Dendritic cell treated with granulocyte-macrophage colony-stimulating factor and Interleukin-4, amounts not matched to agents 40 ng/mL and 50 ng/mL, for 4 days (primary cell): ENCODE measurements around the gene NANOS2.

Experiments
- H3K27ac Mint-ChIP-seq: one replicate; pipeline ENCODE4 v1.8.0; 2022; ENCODE audit warnings: mild to moderate bottlenecking, mixed read lengths
- H3K27me3 Mint-ChIP-seq: one replicate; pipeline ENCODE4 v1.8.0; 2022; ENCODE audit warnings: mild to moderate bottlenecking, mixed read lengths
- H3K36me3 Mint-ChIP-seq: one replicate; pipeline ENCODE4 v1.8.0; 2022; ENCODE audit warnings: low read depth, mixed read lengths
- H3K4me1 Mint-ChIP-seq: one replicate; pipeline ENCODE4 v1.8.0; 2022; ENCODE audit warnings: low read depth, mixed read lengths
- H3K4me3 Mint-ChIP-seq: one replicate; pipeline ENCODE4 v1.8.0; 2022; ENCODE audit warnings: mild to moderate bottlenecking, moderate library complexity, mixed read lengths
- H3K9me3 Mint-ChIP-seq: one replicate; pipeline ENCODE4 v1.8.0; 2022; ENCODE audit warnings: mixed read lengths
- intact Hi-C: fragments of 100-400 bp; cut with micrococcal nuclease; formaldehyde crosslinking; loops from one replicate; pipeline ENCODE4 v1.15.0; 2022

The NANOS2 gene

DNA sequence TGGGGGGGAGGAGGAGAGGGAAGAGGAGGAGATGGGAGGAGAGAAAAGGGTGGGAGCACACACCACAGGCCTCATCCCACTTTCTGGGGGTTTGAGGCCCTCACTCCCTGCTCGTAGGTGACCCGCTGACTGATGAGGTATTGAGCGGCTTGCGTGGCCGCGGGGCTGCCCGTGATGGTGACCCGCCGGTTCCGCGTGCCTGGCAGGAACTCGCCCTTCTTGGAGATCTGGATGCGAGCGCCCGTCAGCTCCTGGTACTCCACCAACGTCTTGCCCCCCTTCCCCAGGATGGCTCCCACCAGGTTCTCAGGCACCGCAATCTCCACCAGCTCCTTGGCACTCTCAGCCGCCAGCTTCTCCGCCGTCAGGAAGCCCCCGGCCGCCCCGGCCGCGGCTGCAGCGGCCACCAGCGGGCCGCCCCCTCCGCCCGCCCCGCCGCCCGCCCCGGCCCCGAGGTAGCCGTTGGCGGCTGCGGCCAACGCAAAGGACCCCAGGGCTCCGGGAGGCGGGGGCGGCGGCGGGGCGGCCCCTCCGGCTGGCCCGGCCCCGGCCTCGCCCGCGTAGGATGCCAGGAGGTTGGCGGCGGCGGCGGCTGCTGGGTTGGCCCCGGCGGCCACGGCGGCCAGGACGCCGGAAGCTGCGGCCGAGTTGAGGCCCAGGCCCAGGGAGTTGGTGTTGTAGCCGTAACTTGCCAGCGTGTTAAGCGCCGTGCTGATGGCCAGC is 25.4 kb upstream of the NANOS2 start:
- Mint-ChIP-seq H3K27me3 (peaks cover 75% of the 10 kb centered on the region), H3K4me1 (no peaks in the 10 kb centered on the region), H3K4me3 (no peak overlapping the region), H3K27ac (no peak overlapping the region), H3K9me3 (no peaks in the 10 kb centered on the region), H3K36me3 (no peaks in the 10 kb centered on the region)
- intact Hi-C loops: no loop called here

DNA sequence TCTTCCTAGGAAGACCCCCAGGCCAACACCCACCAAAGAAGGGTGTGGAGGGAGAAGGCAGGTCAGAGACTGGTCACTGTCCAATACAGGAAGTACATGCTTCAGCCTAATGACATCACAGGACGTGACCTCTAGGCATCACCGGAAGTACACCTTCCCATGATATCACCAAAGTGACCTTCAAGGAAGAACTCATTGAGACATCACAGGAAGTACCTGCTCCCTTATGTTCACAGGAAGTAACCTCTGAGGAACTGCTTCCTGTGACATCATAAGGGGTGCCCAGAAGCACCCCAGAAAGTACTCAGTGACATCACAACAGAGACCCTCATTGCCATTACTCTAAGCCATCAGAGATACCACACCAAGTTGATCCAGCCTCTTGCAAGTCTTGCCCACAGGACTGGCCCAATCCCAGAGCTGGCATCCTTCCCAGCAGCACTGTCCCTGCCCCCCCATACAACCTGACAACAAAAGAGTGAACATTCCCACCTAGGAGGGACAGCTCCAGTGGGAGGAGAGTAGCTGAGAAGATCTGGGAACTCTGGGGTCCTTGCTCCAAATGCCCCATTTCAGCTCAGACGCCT is 24.2 kb upstream of the NANOS2 start:
- intact Hi-C loops: no loop called here
- Mint-ChIP-seq H3K36me3 (no peaks in the 10 kb centered on the region), H3K4me1 (no peaks in the 10 kb centered on the region), H3K27me3 (peaks cover 77% of the 10 kb centered on the region), H3K9me3 (no peaks in the 10 kb centered on the region), H3K27ac (no peak overlapping the region), H3K4me3 (no peak overlapping the region)

DNA sequence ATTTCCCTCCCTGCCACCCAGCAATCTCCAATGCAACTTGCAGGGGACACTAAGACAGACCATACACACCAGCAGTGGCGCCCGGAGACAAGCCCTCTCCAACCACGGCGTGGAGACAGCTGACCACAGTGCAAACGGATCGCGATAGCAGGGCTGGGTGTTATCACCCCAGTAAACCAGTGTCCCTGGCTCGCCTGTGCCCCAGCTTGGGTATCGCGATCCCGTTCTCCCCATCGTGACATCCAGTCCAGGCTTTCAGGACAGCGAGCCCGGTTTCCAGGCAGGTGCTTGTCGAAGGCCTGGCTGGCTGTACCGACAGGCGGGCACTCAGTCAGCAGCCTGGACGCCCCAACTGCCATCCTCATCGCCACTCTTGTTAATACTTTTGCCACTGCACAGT is 20.7 kb upstream of the NANOS2 start:
- Mint-ChIP-seq H3K27me3 (peaks cover 70% of the 10 kb centered on the region), H3K27ac (no peak overlapping the region), H3K9me3 (no peaks in the 10 kb centered on the region), H3K36me3 (no peaks in the 10 kb centered on the region), H3K4me3 (no peak overlapping the region), H3K4me1 (no peaks in the 10 kb centered on the region)
- intact Hi-C loops: no loop called here

DNA sequence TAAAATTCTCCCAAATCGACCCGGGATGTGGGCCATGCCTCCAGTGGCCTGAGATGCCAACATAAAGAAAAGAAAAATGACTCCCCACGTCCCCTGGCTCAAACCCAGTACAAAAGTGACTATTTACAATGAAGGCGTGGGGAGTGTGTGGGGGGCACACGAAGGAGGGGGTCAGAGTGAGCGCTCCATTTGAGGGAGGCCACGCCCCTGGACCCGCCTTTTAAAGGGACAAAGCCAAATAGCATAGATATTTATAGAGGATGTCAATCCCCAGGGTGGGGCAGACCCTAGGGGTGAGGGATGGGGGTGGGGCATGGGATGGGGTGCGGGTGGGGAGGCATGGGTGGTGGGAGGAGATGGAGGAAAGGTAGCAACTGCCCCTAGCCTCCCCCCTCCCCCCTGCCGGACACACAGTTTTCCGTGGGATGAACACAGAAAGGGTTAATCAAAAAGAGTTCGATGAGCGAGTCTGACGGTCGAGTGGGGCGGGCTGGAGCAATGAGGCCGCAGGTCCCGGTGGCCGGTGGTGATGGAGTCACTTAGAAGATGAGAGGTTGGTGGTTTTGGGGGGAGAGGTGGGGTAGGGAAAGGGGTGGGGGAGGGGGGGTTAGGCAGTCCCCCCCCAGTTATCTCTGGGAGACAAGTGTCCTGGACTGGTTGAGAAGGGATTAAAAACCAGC is 20.1 kb upstream of the NANOS2 start:
- Mint-ChIP-seq H3K27ac (no peak overlapping the region), H3K4me1 (no peaks in the 10 kb centered on the region), H3K36me3 (no peaks in the 10 kb centered on the region), H3K9me3 (no peaks in the 10 kb centered on the region), H3K27me3 (peaks cover 71% of the 10 kb centered on the region), H3K4me3 (no peak overlapping the region)
- intact Hi-C loops: no loop called here

DNA sequence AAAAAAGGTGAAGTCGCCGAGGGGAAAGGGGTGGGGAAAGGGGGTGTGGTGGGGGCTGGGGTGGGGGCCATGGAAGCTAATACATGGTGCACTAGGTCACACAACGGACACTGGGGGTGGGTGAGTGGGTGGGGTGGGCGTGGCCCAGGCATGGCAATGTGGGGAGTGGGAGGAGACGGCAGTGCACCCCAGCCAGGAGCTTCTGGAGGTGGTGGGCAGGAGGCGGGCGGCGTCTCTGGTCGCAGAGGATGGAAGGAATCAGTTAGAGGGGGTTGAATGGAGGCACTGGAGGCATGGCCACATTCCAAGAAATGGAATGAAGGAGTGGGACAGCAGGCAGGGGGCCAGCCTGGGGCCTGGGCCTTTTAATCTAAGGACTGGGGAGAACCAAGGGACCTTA is 19.2 kb upstream of the NANOS2 start:
- H3K27me3 Mint-ChIP-seq: peaks cover 70% of the 10 kb centered on the region
- H3K36me3 Mint-ChIP-seq: no peaks in the 10 kb centered on the region
- no peaks in the 10 kb centered on the region for H3K9me3 Mint-ChIP-seq
- H3K27ac Mint-ChIP-seq: no peak overlapping the region
- H3K4me1 Mint-ChIP-seq: no peaks in the 10 kb centered on the region
- intact Hi-C loops: no loop called here
- no peak overlapping the region for H3K4me3 Mint-ChIP-seq

DNA sequence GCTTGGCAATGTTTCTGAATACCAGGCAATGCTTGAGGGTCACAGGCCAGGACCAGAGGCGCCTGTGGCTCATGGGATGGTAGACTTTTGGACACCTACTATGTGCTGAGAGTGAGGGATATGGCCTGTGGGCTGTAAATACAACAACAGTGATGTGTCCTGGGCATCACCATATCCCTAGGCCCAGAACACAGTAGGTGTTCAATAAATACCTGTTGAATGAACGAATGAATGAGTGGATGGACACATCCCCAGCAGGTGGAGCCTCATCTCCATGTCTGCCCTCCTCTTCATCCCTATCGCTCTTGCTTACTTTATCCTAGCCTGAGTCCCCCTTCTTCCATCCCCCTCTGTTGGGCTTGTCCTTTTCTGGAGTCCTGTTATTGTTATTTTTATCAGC is 16.5 kb upstream of the NANOS2 start:
- Mint-ChIP-seq H3K36me3 (no peaks in the 10 kb centered on the region), H3K27ac (no peak overlapping the region), H3K27me3 (peaks cover 55% of the 10 kb centered on the region), H3K9me3 (no peaks in the 10 kb centered on the region), H3K4me3 (no peak overlapping the region), H3K4me1 (peaks cover 16% of the 10 kb centered on the region)
- intact Hi-C loops: no loop called here

DNA sequence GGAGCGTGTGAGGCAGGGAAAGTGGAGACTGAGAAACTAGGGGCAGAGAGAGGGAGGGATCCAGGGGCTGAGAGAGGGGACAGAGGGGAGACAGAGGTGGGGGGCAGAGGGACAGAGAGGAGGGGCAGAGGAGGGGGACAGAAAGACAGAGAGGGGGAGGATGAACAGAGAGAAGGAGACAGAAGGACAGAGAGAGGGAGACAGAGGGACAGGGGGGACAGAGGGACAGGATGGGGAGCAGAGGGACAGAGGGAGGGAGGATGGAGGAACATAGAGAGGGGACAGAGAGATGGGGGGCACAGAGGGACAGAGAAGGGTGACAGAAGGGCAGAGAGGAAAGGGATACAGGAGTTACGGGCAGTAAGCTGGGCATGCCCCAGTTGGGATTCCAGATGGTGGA is 14.7 kb upstream of the NANOS2 start:
- Mint-ChIP-seq H3K4me3 (no peak overlapping the region), H3K9me3 (no peaks in the 10 kb centered on the region), H3K27ac (no peak overlapping the region), H3K4me1 (peaks cover 16% of the 10 kb centered on the region), H3K27me3 (peaks cover 39% of the 10 kb centered on the region), H3K36me3 (no peaks in the 10 kb centered on the region)
- intact Hi-C loops: no loop called here

- H3K9me3 Mint-ChIP-seq: no peaks in the 10 kb centered on the region
- peaks cover 16% of the 10 kb centered on the region for H3K4me1 Mint-ChIP-seq
- H3K4me3 Mint-ChIP-seq: no peak overlapping the region
- peaks cover 34% of the 10 kb centered on the region for H3K27me3 Mint-ChIP-seq
- H3K36me3 Mint-ChIP-seq: no peaks in the 10 kb centered on the region
- no peak overlapping the region for H3K27ac Mint-ChIP-seq
- intact Hi-C loops: no loop called here
These were observed 13.1 kb upstream of the NANOS2 start for GRCh38 chr19:45927565-45928261.

DNA sequence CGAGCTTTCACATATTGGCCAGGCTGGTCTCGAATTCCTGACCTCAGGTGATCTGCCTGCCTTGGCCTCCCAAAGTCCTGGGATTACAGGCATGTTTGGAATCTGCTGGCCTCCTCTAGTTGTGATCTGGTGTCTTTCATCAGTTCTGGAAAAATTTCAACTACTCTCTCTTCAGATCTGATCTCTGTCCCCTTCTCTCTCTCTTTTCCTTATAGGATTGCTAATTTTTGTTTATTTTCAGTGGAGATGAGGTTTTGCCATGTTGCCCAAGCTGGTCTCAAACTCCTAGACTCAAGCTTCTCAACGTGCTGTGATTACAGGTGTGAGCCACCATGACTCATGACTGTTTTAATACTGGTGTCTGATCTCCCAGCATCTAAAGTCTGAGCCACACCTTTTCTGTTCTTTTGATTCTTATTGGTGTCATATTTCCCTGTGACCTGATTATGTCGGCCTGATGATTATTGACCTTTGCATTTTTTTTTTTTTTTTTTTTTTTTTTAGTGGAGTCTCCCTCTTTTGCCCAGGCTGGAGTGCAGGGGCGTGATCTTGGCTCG is 10.4 kb upstream of the NANOS2 start:
- Mint-ChIP-seq H3K27me3 (peaks cover 36% of the 10 kb centered on the region), H3K27ac (no peak overlapping the region), H3K36me3 (no peaks in the 10 kb centered on the region), H3K9me3 (no peaks in the 10 kb centered on the region), H3K4me3 (no peak overlapping the region), H3K4me1 (peaks cover 16% of the 10 kb centered on the region)
- intact Hi-C loops: no loop called here

- H3K4me1 Mint-ChIP-seq: peaks cover 5% of the 10 kb centered on the region
- H3K36me3 Mint-ChIP-seq: no peaks in the 10 kb centered on the region
These were observed 7.7 kb upstream of the NANOS2 start for GRCh38 chr19:45922281-45922680.

DNA sequence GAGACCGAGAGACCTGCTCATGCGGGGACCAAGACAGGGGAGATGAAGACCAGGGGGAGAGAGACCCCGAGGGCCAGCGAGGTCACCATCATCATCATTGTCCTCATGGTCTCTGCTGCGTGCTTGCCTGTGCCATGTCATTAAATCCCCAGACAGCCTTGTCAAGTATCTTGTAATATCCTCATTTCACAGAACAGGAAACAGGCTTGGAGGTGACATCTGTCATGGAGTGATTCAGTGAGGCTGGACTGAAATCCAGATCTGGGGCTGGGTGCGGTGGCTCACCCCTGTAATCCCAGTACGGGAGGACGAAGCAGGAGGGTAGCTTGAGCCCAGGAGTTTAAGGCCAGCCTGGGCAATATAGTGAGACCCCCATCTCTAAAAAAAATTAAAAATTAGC is 5.9 kb upstream of the NANOS2 start:
- H3K4me3 Mint-ChIP-seq: no peak overlapping the region
- no peaks in the 10 kb centered on the region for H3K36me3 Mint-ChIP-seq
- intact Hi-C loops: no loop called here
- H3K4me1 Mint-ChIP-seq: no peaks in the 10 kb centered on the region
- no peak overlapping the region for H3K27ac Mint-ChIP-seq
- no peaks in the 10 kb centered on the region for H3K9me3 Mint-ChIP-seq
- H3K27me3 Mint-ChIP-seq: peaks cover 30% of the 10 kb centered on the region

More at GRCh38 chr19:45922281-45922680, 7.7 kb upstream of the NANOS2 start:
- Mint-ChIP-seq H3K27me3 (peaks cover 29% of the 10 kb centered on the region), H3K9me3 (no peaks in the 10 kb centered on the region), H3K4me3 (no peak overlapping the region), H3K27ac (no peak overlapping the region)
- intact Hi-C loops: no loop called here

DNA sequence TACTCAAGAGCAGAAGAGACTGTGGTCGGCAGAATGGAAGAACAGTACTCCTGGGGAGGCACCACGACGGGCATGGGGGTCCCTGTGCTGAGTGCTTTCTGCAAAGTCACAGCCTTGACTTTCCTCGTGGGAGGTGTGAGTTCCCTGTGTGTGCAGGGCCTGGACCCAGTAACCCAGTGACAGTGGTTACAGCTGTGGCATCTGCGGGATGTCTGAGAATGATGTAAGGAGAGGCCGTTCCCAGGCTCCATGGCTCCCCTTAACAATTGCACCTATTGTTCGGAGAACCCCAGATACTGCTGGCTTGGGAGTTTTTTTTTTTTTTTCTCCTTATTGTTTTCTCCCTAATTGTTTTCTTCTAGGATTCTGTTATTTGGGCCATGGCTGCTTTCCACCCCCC is 5.1 kb upstream of the NANOS2 start:
- Mint-ChIP-seq H3K4me3 (no peak overlapping the region), H3K36me3 (no peaks in the 10 kb centered on the region), H3K27ac (no peak overlapping the region), H3K9me3 (no peaks in the 10 kb centered on the region), H3K4me1 (no peaks in the 10 kb centered on the region), H3K27me3 (peaks cover 31% of the 10 kb centered on the region)
- intact Hi-C loops: no loop called here

- H3K27ac Mint-ChIP-seq: no peak overlapping the region
- intact Hi-C loops: no loop called here
- H3K27me3 Mint-ChIP-seq: peaks cover 36% of the 10 kb centered on the region
- H3K9me3 Mint-ChIP-seq: no peaks in the 10 kb centered on the region
- H3K4me1 Mint-ChIP-seq: no peaks in the 10 kb centered on the region
- H3K36me3 Mint-ChIP-seq: no peaks in the 10 kb centered on the region
- H3K4me3 Mint-ChIP-seq: no peak overlapping the region
These were observed 4.1 kb upstream of the NANOS2 start for GRCh38 chr19:45918721-45919120.
